Measurements from ENCODE around the gene TMEM179. TPM values are rescaled to one million over a fixed set of nuclear protein-coding genes. Genes with fewer than 3 reads are reported as not detected.

The TMEM179 gene
- total and polyA plus RNA-seq, 2 of the 13 experiments (the other 11 are each of a cell fraction or from before 2014, with no cell fraction given): not detected

GRCh38 chr14:104599446-104599845, 5.1 kb downstream of the TMEM179 start:
- no peak for TF ChIP-seq ZNF580 (CRISPR knock-in tag; IDR thresholded peaks at IDR 0.05; ENCODE audit: borderline replicate concordance, low read depth)
- TF ChIP-seq ZNF777 (CRISPR knock-in tag; IDR thresholded peaks at IDR 0.05): no peak
- no peak for TF ChIP-seq LCORL (IDR thresholded peaks at IDR 0.05)
- no peak for TF ChIP-seq LCORL (CRISPR knock-in tag; IDR thresholded peaks at IDR 0.05)
- no peak for TF ChIP-seq ZNF597 (CRISPR knock-in tag; IDR thresholded peaks at IDR 0.05)
- TF ChIP-seq ZNF891 (CRISPR knock-in tag; IDR thresholded peaks at IDR 0.05): no peak
- no peak for TF ChIP-seq ZBTB33 (CRISPR knock-in tag; IDR thresholded peaks at IDR 0.05)
- no peak for TF ChIP-seq NFYC (CRISPR knock-in tag; IDR thresholded peaks at IDR 0.05)
- ChIA-PET CTCF (ENCODE audit: low intra/inter-chr PET ratio, low total read pairs) (no interaction called here), POLR2A (no interaction called here)
- no peak overlapping the region for H3K4me3 ChIP-seq (replicated peaks in 1 of 3; ENCODE audit: insufficient read depth in 1 of 3, low read depth in 2 of 3, low read length in 3 of 3)
- intact Hi-C loops (cut with micrococcal nuclease; ENCODE audit: unreplicated experiment) (no loop called here), in situ Hi-C loops (cut with HindIII; ENCODE audit: extremely low pct_ligation_motif_present, low pct_unique_long_range_greater_than_20kb) (no loop called here)
- FAIRE-seq: no peak
- ATAC-seq: no peak
- H3K9ac ChIP-seq (ENCODE audit: insufficient read depth, low read depth, low read length): no peak overlapping the region
- no peak overlapping the region for H2AFZ ChIP-seq (ENCODE audit: low read length)
- 4% methylated on average over 6 of the region's 7 CpGs for WGBS (ENCODE audit: low lambda C conversion rate)
- H3K27ac ChIP-seq (ENCODE audit: extremely low read length, insufficient read depth, low read length): no peak overlapping the region
- no peak overlapping the region for H3K4me2 ChIP-seq (ENCODE audit: low read depth, low read length)
- DNase-seq (ENCODE audit: low spot score): no peak
- H3K36me3 ChIP-seq (replicated peaks in 1 of 2; ENCODE audit: control insufficient read depth in 1 of 2, insufficient read depth in 2 of 2, low read length in 2 of 2): no peaks in the 10 kb centered on the region
- BruUV-seq (replicated peaks): no TSS peak
- H3K27me3 ChIP-seq (ENCODE audit: control insufficient read depth in 1 of 2, insufficient read depth in 2 of 2, low read length in 2 of 2): peaks cover 19 to 37% of the 10 kb centered on the region in 2 experiments; a peak in 4 of 5 replicates
- no peaks in the 10 kb centered on the region for H3K79me2 ChIP-seq (ENCODE audit: insufficient read depth, low read length)
- no peaks in the 10 kb centered on the region for H3K4me1 ChIP-seq (ENCODE audit: insufficient read depth, low read length)
- H4K20me1 ChIP-seq (ENCODE audit: insufficient read depth, low read length): peaks cover 4% of the 10 kb centered on the region; the same call in 1 of the 2 replicates
- H3K9me3 ChIP-seq (ENCODE audit: low read length): no peaks in the 10 kb centered on the region

All from HepG2 (cell line).